Colonic mucosa (tissue), 4 donors: ENCODE results near the gene PDHX. TPM values are rescaled to one million over a fixed set of nuclear protein-coding genes. Genes with fewer than 3 reads are reported as not detected.

ENCODE experiments used
- DNase-seq: peaks from one replicate; pipeline ENCODE4 v3.0.0-alpha.2; 2020
- H3K27ac ChIP-seq: fragments of 200-600 bp; one replicate; pipeline ENCODE4 v1.8.0; 2021
- H3K27me3 ChIP-seq: fragments of 200-600 bp; one replicate; pipeline ENCODE4 v1.8.0; 2021
- H3K36me3 ChIP-seq: fragments of 200-600 bp; one replicate; pipeline ENCODE4 v1.8.0; 2021
- H3K4me1 ChIP-seq: fragments of 200-600 bp; one replicate; pipeline ENCODE4 v1.8.0; 2021; ENCODE audit warnings: mild to moderate bottlenecking
- H3K4me3 ChIP-seq: fragments of 200-600 bp; one replicate; pipeline ENCODE4 v1.8.0; 2021
- H3K9ac ChIP-seq, 2 donors: one replicate each; pipeline ENCODE4 v1.7.0; 2013; ENCODE audit warnings: control low read depth in 2 of 2, low read depth in 2 of 2, low read length in 2 of 2
- H3K9me3 ChIP-seq: fragments of 200-600 bp; one replicate; pipeline ENCODE4 v1.8.0; 2021
- intact Hi-C: fragments of 100-400 bp; cut with DNase I; formaldehyde crosslinking; loops from one replicate; pipeline ENCODE4 v1.14.1; 2022
- total RNA-seq, 2 donors: library from RNA; stranded (reverse); fragmentation: NEBNext Ultra II Directional in 1 of 2; extraction: Animal tissue kit (Norgen Biotek cat#: 25700) in 1 of 2; gene quantifications; one replicate each; pipeline ENCODE4 v1.2.1, GENCODE V29; 2021
- TF ChIP-seq, protein P1 (sequence below): fragments of 200-600 bp; IDR thresholded peaks from one replicate; pipeline ENCODE4 v1.8.0; 2022; ENCODE audit warnings: antibody characterized with exemption, mild to moderate bottlenecking
- donor health status: healthy.
- donor health status: DM: no; HTN: no; CAD: no.
- donor health status: DM: no; HTN: no; CAD: no.

PDHX gene
- total RNA-seq, 2 donors from 2014 or later: 55.2 to 57.2 TPM

DNA sequence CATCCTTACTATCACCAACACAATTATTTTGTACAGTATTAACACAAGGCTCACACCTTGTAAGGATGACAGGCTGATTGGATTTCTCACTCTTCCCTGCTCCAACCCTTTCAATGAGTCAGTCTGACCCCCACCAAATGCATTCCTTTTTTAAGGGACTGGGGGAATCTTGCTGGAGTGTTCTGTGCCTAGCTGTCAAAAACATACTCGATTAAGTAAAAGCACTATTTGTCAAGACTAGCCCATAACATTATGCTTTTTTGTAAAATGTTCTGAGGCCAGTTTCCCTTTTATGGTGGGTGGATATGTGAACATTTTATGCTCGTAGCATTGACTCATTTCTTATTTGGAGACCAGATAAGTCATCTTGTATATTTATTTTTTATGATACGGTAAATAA is 87.2 kb downstream of the PDHX start:
- no peak for DNase-seq
- Histone ChIP-seq H3K4me3 (no peak overlapping the region), H3K4me1 (peaks cover 6% of the 10 kb centered on the region), H3K9ac (no peak overlapping the region), H3K27ac (no peak overlapping the region), H3K27me3 (no peaks in the 10 kb centered on the region), H3K9me3 (no peaks in the 10 kb centered on the region), H3K36me3 (no peaks in the 10 kb centered on the region)
- TF ChIP-seq, protein P1, sequence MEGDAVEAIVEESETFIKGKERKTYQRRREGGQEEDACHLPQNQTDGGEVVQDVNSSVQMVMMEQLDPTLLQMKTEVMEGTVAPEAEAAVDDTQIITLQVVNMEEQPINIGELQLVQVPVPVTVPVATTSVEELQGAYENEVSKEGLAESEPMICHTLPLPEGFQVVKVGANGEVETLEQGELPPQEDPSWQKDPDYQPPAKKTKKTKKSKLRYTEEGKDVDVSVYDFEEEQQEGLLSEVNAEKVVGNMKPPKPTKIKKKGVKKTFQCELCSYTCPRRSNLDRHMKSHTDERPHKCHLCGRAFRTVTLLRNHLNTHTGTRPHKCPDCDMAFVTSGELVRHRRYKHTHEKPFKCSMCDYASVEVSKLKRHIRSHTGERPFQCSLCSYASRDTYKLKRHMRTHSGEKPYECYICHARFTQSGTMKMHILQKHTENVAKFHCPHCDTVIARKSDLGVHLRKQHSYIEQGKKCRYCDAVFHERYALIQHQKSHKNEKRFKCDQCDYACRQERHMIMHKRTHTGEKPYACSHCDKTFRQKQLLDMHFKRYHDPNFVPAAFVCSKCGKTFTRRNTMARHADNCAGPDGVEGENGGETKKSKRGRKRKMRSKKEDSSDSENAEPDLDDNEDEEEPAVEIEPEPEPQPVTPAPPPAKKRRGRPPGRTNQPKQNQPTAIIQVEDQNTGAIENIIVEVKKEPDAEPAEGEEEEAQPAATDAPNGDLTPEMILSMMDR: no peak
- intact Hi-C loops: no loop called here

DNA sequence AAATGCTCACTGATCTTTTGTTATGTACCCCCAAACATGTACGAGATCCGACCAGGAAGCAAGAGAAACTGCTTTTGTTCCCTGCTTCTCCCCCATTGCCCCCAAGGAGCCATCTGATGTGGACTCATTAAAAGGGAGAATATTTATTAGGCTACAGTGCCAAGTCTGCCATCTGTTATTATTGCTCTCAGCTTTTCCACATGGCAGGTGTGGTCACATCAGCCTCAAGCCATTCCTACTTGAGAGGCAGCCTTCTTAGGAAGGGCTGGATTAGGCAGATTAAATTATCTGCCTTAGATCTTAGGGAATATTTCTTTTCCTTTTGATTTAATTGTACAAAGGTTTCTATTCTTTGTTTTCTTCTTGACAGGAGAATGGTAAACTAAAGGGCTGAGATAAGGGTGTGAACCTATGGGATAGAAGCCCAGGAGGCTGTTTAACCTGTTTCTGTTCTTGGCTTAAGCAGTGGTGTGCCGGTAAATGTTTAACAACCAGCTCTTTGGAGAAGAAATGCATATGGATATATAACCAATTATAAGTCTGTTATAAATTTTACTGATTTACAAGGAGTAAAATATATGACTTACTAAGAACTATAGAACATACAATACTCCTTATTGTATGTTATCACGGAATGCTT is 88.8 kb downstream of the PDHX start:
- TF ChIP-seq, protein P1: no peak
- no peaks in the 10 kb centered on the region for H3K36me3 ChIP-seq
- H3K27me3 ChIP-seq: no peaks in the 10 kb centered on the region
- H3K9ac ChIP-seq: no peak overlapping the region
- peak overlapping the region; percentile 71 for H3K27ac ChIP-seq
- DNase-seq: peak; percentile 68
- no peaks in the 10 kb centered on the region for H3K9me3 ChIP-seq
- intact Hi-C loops: no loop called here
- H3K4me1 ChIP-seq: peaks cover 6% of the 10 kb centered on the region
- no peak overlapping the region for H3K4me3 ChIP-seq

DNA sequence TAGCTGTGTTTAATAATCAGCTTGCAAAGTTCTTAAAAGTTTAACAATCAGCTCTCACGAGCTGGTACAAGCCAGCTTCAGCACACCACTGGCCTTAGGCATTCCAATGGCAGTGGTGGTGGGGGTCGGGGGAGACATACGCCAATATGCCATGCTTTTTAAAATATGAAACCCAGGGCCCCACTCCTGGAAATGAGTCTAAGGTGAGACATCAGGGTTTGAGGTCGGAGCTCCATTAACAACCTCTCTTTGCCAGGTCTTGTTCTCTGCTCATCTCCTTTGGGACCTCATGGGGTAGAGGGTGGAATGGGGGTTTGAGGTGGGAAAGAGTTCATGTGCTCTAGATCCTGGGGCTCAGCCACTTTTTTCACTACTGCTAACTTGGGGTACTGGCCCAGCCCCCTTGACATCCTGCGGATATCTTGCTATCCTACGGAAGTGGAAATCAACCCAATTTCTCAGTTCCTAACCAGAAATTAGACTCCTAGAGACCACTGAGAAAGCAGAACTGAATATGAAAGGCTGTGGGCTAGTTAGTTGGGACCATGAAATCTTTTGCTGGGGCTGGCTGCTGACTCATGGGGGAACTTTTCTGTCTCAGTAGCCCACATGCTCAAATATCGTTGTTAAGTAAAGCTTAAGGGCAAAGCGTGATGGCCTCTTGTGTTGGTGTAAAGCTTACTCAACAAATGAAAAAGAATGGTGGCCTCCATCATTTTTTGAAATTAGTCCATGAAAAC is 90.1 kb downstream of the PDHX start:
- Histone ChIP-seq H3K9ac (no peak overlapping the region), H3K36me3 (no peaks in the 10 kb centered on the region), H3K27me3 (no peaks in the 10 kb centered on the region), H3K27ac (no peak overlapping the region), H3K4me3 (no peak overlapping the region), H3K9me3 (no peaks in the 10 kb centered on the region), H3K4me1 (peaks cover 6% of the 10 kb centered on the region)
- TF ChIP-seq, protein P1: no peak
- no peak for DNase-seq
- intact Hi-C loops: no loop called here

DNA sequence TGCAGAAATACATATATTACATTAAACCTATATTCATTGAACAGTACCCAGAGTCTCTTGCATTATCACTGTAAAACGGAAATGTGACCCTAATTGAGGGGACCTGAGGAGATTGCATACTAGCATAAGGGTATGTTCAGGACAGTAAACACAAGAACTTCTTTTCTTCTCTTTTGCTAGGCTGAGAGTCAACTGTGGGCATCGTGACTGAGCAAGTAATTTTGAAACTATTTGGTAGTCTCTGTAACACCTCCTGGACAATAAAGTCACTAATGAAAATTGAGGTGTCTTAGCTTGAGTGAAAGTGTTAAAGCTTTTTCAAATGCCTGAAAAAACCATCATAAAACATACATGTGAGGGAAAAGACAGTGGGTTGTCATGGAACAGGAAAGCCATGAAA is 90.9 kb downstream of the PDHX start:
- no peak overlapping the region for H3K27ac ChIP-seq
- no peaks in the 10 kb centered on the region for H3K27me3 ChIP-seq
- DNase-seq: no peak
- H3K9ac ChIP-seq: no peak overlapping the region
- H3K4me1 ChIP-seq: peaks cover 6% of the 10 kb centered on the region
- no peak overlapping the region for H3K4me3 ChIP-seq
- TF ChIP-seq, protein P1: no peak
- no peaks in the 10 kb centered on the region for H3K9me3 ChIP-seq
- H3K36me3 ChIP-seq: no peaks in the 10 kb centered on the region
- intact Hi-C loops: no loop called here

DNA sequence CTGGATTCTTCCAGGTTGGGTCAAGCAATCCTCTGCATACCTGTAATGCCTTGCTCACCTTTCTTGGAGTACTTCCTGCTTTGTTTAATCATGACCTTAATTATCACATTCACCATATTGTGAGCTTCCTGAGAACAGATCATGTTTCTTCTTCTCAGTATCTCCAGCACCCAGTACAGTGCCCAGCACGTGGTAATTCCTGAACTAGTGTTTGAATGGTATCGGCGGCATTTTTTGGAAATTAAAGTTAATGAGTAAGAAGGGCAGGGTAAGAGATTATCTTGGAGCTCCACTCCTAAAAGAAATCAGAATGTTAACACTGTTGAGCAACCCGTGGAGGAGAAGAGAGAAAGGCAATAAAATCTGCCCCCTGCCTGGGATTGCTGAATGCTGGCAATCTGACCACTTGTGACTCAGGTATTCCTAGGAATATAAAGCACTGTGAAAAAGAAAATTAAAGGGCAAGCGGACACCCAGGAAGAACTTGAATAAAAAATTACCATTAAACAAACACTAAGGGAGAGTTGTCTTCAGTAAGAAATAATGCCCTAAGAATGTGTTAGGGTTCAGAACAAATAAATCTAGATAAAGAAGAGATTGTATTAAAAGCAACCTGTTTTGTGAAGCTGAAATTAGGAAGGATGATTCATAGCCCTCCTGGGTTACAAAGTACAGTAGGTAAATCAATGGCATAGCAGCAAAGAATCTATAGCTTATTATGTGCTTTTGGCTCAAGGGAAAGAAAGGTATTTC is 92.9 kb downstream of the PDHX start:
- Histone ChIP-seq H3K27me3 (no peaks in the 10 kb centered on the region), H3K4me1 (peaks cover 6% of the 10 kb centered on the region), H3K9ac (no peak overlapping the region), H3K9me3 (no peaks in the 10 kb centered on the region), H3K27ac (peak overlapping the region; percentile 4), H3K36me3 (no peaks in the 10 kb centered on the region), H3K4me3 (no peak overlapping the region)
- intact Hi-C loops: no loop called here
- DNase-seq: peak; percentile 66
- TF ChIP-seq, protein P1: no peak
